ENCODE measurements around the gene CPOX. TPM values are rescaled to one million over a fixed set of nuclear protein-coding genes. Genes with fewer than 3 reads are reported as not detected.

CPOX gene
- total RNA-seq, 2 experiments from 2014 or later, result 7.0 to 10.5 TPM

DNA sequence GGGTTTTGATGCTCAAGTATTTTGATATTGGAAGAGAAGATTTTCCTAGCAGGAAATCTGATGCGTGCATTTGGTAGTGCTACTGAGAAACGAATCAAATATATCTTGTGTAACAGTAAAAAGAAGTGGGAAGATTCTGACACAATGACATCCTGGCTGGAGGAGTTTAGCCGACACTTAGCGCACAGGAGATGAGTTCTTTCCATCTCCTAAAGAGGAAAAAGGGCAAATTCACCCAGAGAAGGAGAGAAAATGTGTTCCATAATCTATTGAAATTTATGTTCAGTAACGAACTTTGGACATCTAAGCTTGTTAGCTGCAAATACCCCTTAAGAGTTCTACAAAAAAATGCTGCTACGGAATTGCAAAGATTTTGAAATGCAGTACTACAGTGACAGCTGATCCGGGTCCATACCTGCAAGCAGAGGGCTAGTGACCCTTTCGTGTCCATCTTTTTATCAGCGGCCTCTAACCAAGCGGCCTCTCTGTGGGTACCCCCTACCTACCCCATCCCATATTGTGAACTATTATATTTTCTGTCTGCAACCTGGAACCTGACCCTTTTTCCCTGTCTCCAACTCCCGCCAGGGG lies 971 bp downstream of the CPOX start:
- Histone ChIP-seq H3K27me3 (ENCODE audit: control insufficient read depth in 1 of 2, insufficient read depth in 2 of 2, low read length in 2 of 2) (no peaks in the 10 kb centered on the region), H3K4me3 (ENCODE audit: low read length) (peak overlapping the region; percentile 63), H3K9me3 (ENCODE audit: control insufficient read depth in 1 of 2, insufficient read depth in 1 of 2, low read length in 2 of 2) (no peaks in the 10 kb centered on the region), H3K27ac (ENCODE audit: low read depth in 1 of 2, low read length in 2 of 2) (no peak overlapping the region), H3K4me1 (ENCODE audit: insufficient read depth, low read length) (peaks cover 16% of the 10 kb centered on the region), H3K36me3 (ENCODE audit: insufficient read depth, low read length) (peaks cover 32% of the 10 kb centered on the region)
- Mint-ChIP-seq H3K9me3 (no peaks in the 10 kb centered on the region), H3K27ac (peak overlapping the region; percentile 79), H3K36me3 (ENCODE audit: low read depth) (peaks cover 44% of the 10 kb centered on the region), H3K27me3 (no peaks in the 10 kb centered on the region), H3K4me1 (ENCODE audit: low read depth) (peaks cover 41% of the 10 kb centered on the region), H3K4me3 (peak overlapping the region; percentile 91)
- intact Hi-C loops (cut with DNase I, micrococcal nuclease), result loop anchor here (2.0 to 10.0 kb wide), 4 partner anchors 70 to 1662 kb away; partner anchors contain the start of genes CLDND1 (in 2 of the 2) and CMSS1 (in 1 of the 2)
- ATAC-seq (ENCODE audit: poor library complexity) (no peak), DNase-seq (no peak)
- no peak for TF ChIP-seq CTCF (IDR thresholded peaks at IDR 0.05)
- ChIA-PET CTCF (interaction anchor here (1.7 kb wide), 1 partner anchor 28 kb away, joined by 5 read pairs; no protein-coding TSS in a partner anchor), POLR2A (interaction anchor here (1.6 to 6.1 kb wide), 6 partner anchors 14 to 771 kb away, joined by 5 to 67 read pairs (median 10); partner anchors contain the start of genes CLDND1, CRYBG3 and DCBLD2)

GRCh38 chr3:98589331-98590036 lies 3.9 kb downstream of the CPOX start:
- ATAC-seq (ENCODE audit: poor library complexity) (no peak), DNase-seq (no peak)
- Mint-ChIP-seq H3K27me3 (no peaks in the 10 kb centered on the region), H3K36me3 (ENCODE audit: low read depth) (peaks cover 69% of the 10 kb centered on the region), H3K27ac (no peak overlapping the region), H3K4me3 (no peak overlapping the region), H3K9me3 (no peaks in the 10 kb centered on the region), H3K4me1 (ENCODE audit: low read depth) (peaks cover 38% of the 10 kb centered on the region)
- Histone ChIP-seq H3K27ac (ENCODE audit: low read depth in 1 of 2, low read length in 2 of 2) (no peak overlapping the region), H3K27me3 (ENCODE audit: control insufficient read depth in 1 of 2, insufficient read depth in 2 of 2, low read length in 2 of 2) (no peaks in the 10 kb centered on the region), H3K4me3 (ENCODE audit: low read length) (no peak overlapping the region), H3K9me3 (ENCODE audit: control insufficient read depth in 1 of 2, insufficient read depth in 1 of 2, low read length in 2 of 2) (no peaks in the 10 kb centered on the region), H3K4me1 (ENCODE audit: insufficient read depth, low read length) (peaks cover 19% of the 10 kb centered on the region), H3K36me3 (ENCODE audit: insufficient read depth, low read length) (peaks cover 52% of the 10 kb centered on the region)
- TF ChIP-seq CTCF (IDR thresholded peaks at IDR 0.05), result no peak
- CTCF ChIA-PET, result interaction anchor here (1.2 to 1.4 kb wide), 2 partner anchors 8 to 10 kb away, joined by 3 to 4 read pairs; no protein-coding TSS in a partner anchor
- intact Hi-C loops (cut with DNase I, micrococcal nuclease), result loop anchor here in 1 of 2 experiments (5.0 to 10.0 kb wide), 4 partner anchors 405 to 1665 kb away; partner anchors contain the start of gene CMSS1
- POLR2A ChIA-PET, result interaction anchor here (1.2 kb wide), 1 partner anchor 66 kb away, joined by 3 read pairs; the partner anchor contains the start of gene CLDND1

DNA sequence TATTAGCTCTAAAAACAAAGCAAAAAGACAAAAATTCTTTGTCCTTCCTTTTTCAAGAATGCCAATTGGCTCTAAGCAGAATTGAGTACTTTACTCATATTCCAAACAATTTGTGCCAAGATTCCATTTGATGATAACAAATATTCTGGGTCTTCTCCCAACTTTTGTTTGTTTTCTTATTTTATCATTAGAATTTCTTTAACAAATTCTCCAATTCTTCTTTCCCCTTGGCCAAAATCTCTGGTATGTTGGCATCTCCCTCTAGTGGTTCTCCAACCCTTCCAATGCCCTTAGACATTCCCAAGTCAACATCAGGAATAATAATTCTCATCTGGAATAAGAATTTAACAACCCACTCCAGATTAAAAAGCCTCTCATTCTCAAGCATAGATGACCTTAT lies 5.3 kb downstream of the CPOX start:
- POLR2A ChIA-PET, result interaction anchor here (2.0 kb wide), 1 partner anchor 65 kb away, joined by 12 read pairs; the partner anchor contains the start of gene CLDND1
- Mint-ChIP-seq H3K36me3 (ENCODE audit: low read depth) (peaks cover 76% of the 10 kb centered on the region), H3K9me3 (no peaks in the 10 kb centered on the region), H3K4me3 (no peak overlapping the region), H3K4me1 (ENCODE audit: low read depth) (peaks cover 37% of the 10 kb centered on the region), H3K27ac (no peak overlapping the region), H3K27me3 (no peaks in the 10 kb centered on the region)
- intact Hi-C loops (cut with DNase I, micrococcal nuclease), result loop anchor here in 1 of 2 experiments (10.0 kb wide), 1 partner anchor 403 kb away; no protein-coding TSS in a partner anchor
- Histone ChIP-seq H3K27ac (ENCODE audit: low read depth in 1 of 2, low read length in 2 of 2) (no peak overlapping the region), H3K9me3 (ENCODE audit: control insufficient read depth in 1 of 2, insufficient read depth in 1 of 2, low read length in 2 of 2) (no peaks in the 10 kb centered on the region), H3K36me3 (ENCODE audit: insufficient read depth, low read length) (peaks cover 56% of the 10 kb centered on the region), H3K4me3 (ENCODE audit: low read length) (no peak overlapping the region), H3K27me3 (ENCODE audit: control insufficient read depth in 1 of 2, insufficient read depth in 2 of 2, low read length in 2 of 2) (no peaks in the 10 kb centered on the region), H3K4me1 (ENCODE audit: insufficient read depth, low read length) (peaks cover 13% of the 10 kb centered on the region)
- ATAC-seq (ENCODE audit: poor library complexity), result no peak
- TF ChIP-seq CTCF (IDR thresholded peaks at IDR 0.05), result no peak
- no peak for DNase-seq
- CTCF ChIA-PET, result interaction anchor here (1.2 to 1.6 kb wide), 2 partner anchors 16 to 63 kb away, joined by 3 read pairs; no protein-coding TSS in a partner anchor

Data from CD4-positive, alpha-beta T cell (primary cell).